SKM-1 (cell line): Measurements from ENCODE around the gene KCNH4.
A peak's percentile ranks its signal among the peaks of the same experiment; 100 is the strongest.
"Not testable (repeated sequence)": the region's sequence is repeated elsewhere in the genome, so short reads cannot be mapped to it uniquely, and the experiment has no call there.

Experiments
- DNase-seq: peaks from one replicate; lab custom pipeline; 2025; ENCODE audit not compliant: unreplicated experiment; lab: John Stamatoyannopoulos, UW

Gene KCNH4

GRCh38 chr17:42180922-42181850 is at the start of gene KCNH4:
KCNH4 (minus strand) TSS chr17:42181142; CDS start chr17:42180945, 197 bp downstream.
- peak; percentile 75 for DNase-seq

- no peak for DNase-seq
These were observed 49.3 kb upstream of the KCNH4 start for GRCh38 chr17:42230225-42230624.

- no peak for DNase-seq
These were observed 47.1 kb upstream of the KCNH4 start for GRCh38 chr17:42227849-42228700.

GRCh38 chr17:42225646-42226045 is 44.7 kb upstream of the KCNH4 start:
- no peak for DNase-seq

GRCh38 chr17:42224651-42225050 is 43.7 kb upstream of the KCNH4 start:
- no peak for DNase-seq

- peak; percentile 21 for DNase-seq
These were observed 41.2 kb upstream of the KCNH4 start for GRCh38 chr17:42221886-42222745.

- not testable (repeated sequence) for DNase-seq
These were observed 38.3 kb upstream of the KCNH4 start for GRCh38 chr17:42219280-42219679.

- no peak for DNase-seq
These were observed 33.2 kb upstream of the KCNH4 start for GRCh38 chr17:42214156-42214555.

- DNase-seq, result no peak
These were observed 31.4 kb upstream of the KCNH4 start for GRCh38 chr17:42212382-42212781.

- not testable (repeated sequence) for DNase-seq
These were observed 31.0 kb upstream of the KCNH4 start for GRCh38 chr17:42211921-42212341.

GRCh38 chr17:42210046-42210445 is 29.1 kb upstream of the KCNH4 start:
- no peak for DNase-seq

GRCh38 chr17:42206153-42206612 is 25.2 kb upstream of the KCNH4 start:
- not testable (repeated sequence) for DNase-seq

- no peak for DNase-seq
These were observed 22.4 kb upstream of the KCNH4 start for GRCh38 chr17:42203354-42203753.

- DNase-seq, result no peak
These were observed 21.8 kb upstream of the KCNH4 start for GRCh38 chr17:42202696-42203095.

GRCh38 chr17:42202159-42202558 is 21.2 kb upstream of the KCNH4 start:
- no peak for DNase-seq

GRCh38 chr17:42201458-42201772 is 20.5 kb upstream of the KCNH4 start:
- no peak for DNase-seq

GRCh38 chr17:42200706-42201457 is 19.9 kb upstream of the KCNH4 start:
- no peak for DNase-seq

GRCh38 chr17:42199416-42200011 is 18.6 kb upstream of the KCNH4 start:
- DNase-seq, result no peak

GRCh38 chr17:42198897-42199296 is 18.0 kb upstream of the KCNH4 start:
- DNase-seq, result peak; percentile 42
